NCI-H748 (cell line): ENCODE measurements around the gene PCDH12.
A peak's percentile ranks its signal among the peaks of the same experiment; 100 is the strongest.

Experiments
- DNase-seq: peaks from one replicate; lab custom pipeline; 2025; ENCODE audit not compliant: unreplicated experiment; lab: John Stamatoyannopoulos, UW

The PCDH12 gene

DNA sequence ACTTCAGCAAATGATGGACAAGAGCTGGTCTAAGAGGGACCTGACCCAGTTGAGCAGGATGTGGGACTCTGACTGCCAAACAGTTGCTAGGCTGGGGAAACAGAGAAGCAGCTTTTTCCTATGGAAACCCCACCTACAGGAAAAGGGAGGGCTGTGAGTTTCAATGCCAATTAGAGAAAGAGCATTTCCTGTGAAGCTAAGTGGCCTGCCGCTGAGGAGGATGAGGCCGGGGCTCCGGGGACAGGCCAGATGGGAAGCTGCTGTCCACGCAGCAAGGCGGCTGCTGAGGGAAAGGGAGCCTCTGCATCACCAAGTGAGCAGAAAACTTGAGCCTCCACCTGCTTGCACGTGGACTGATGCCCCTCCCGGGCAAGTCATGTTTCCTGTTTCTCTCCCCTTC, at the start of gene PCDH12:
PCDH12 (minus strand) TSS at position 90 of the 400 bp plus-strand sequence. CDS start 351 bp downstream, outside the sequence.
- peak; percentile 42 for DNase-seq

- no peak for DNase-seq
These were observed 49.2 kb upstream of the PCDH12 start for GRCh38 chr5:142007237-142007544.

- DNase-seq: no peak
These were observed 48.6 kb upstream of the PCDH12 start for GRCh38 chr5:142006363-142007236.

GRCh38 chr5:142003266-142003800, 45.3 kb upstream of the PCDH12 start:
- no peak for DNase-seq

GRCh38 chr5:142000704-142001484, 42.9 kb upstream of the PCDH12 start:
- DNase-seq: peak; percentile 5

GRCh38 chr5:142000173-142000572, 42.2 kb upstream of the PCDH12 start:
- DNase-seq: no peak

DNA sequence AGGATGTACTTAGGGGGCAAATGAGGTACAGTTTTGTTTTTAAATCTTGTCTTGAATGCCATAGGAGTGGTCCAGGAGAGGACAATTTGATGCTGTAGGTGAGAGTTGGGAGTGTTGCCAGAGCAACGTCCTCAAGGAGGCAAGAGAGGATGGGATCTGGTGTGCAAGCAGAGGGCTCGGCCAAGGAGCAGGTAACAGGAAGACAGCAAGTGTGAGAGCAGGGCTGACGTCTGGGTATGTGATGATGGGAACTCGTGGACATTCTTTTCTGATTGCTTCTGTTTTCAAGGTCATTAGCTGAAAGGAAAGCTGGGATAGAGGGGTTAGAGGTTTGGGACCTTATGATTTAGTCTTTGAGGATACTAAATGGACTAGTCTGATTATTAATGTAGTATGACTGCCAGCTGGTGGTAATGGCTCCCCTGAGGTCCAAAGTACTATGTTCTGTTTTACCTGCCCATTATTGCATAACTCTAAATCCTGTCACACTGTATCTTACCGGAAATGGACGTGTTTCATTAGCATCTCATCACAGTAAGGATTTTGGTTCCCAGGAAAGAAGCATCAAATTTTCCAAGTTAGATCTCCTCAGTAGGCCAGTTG, 39.5 kb upstream of the PCDH12 start:
- no peak for DNase-seq

DNA sequence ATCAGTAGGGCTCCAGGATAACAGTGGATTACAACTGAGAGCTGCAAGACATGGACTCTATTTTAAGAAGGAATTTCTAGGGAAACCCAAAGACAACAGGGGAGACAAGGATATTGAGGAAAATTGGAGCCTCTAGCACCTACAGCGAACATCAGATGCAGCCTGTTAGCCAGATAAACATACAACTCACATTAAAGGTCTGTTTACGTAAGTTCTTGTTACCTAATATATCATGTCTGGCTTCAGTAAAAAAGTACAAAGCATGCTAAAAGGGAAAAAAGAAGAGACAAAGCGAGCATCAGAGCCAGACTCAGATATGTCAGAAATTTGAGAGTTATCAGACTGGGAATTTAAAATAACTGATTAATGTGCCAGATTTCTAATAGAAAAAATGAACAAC, 37.7 kb upstream of the PCDH12 start:
- DNase-seq: no peak

DNA sequence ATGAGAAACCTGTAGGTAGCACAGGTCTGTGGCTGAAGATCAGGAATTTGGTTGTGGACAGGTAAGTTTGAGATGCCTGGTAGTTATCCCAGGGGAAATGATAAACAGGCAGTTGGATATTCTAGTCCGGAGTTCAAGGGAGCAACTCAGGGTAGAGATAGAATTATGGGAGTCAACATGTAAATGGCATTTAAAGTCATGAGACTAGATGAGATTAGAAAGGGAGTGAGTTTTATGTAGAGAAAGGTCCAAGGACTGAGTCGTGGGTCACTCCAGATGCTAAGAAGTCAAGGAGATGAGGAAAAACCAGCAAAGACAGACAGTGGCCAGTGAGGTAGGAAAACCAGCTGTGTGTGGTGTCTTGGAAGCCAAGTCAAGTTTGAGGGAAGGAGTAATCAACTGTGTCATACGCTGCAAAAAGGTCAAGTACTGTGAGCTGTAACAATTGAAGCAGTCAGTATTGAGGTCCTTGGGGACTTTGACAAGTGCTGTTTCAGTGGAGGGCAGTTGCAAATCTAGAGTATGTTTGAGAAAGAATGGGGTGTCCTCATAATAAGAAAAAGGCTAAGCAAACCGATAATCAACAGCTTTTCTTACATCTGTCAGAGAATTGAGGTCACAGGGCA, 36.6 kb upstream of the PCDH12 start:
- DNase-seq: no peak

- DNase-seq: peak; percentile 59
These were observed 34.5 kb upstream of the PCDH12 start for GRCh38 chr5:141992349-141992963.

DNA sequence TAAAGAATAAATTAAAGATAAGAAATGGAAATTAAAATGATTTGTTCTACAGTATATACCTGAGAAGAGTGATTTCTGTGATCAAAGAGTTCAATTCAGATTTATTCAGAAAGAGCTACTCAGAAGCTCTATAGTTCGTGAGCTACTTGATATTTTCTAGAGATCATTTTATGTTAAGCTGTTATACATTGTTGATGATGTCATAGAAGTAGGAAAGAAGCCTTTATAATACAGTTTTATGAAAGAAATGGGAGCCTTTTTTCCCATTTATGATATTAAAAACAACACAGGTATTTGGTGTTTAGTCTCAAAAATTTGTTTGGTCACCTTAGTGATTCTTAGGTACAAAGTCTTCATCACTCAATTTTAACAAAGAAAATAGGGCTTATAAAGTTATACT, 31.7 kb upstream of the PCDH12 start:
- DNase-seq: no peak

DNA sequence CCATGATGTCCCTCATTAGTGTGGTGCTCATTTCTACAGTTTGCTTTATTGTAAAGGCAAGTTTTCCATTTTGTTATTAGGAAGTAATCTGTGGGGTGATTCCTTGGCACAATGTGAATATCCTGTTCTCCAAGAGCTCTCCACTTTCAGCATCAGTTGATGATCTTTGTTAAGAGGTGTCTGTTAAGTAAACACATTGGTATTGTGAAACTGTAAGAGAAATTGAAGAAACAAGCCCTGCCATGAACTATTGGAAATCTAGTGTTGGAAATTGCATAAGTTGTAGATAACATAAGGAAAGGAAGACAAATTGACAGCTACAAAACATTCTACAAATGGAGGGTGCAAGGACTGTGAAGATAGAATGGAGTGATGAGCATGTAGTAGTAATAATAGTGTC, 28.1 kb upstream of the PCDH12 start:
- DNase-seq: no peak

GRCh38 chr5:141982626-141983025, 24.6 kb upstream of the PCDH12 start:
- DNase-seq: no peak

DNA sequence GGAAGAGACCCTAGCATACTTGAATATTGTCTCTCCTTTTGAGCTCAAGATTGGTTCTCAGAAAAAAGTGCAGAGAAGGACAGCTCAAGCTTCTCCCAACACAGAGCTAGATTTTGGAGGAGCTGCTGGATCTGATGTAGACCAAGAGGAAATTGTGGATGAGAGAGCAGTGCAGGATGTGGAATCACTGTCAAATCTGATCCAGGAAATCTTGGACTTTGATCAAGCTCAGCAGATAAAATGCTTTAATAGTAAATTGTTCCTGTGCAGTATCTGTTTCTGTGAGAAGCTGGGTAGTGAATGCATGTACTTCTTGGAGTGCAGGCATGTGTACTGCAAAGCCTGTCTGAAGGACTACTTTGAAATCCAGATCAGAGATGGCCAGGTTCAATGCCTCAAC, 20.4 kb upstream of the PCDH12 start:
- DNase-seq: no peak

GRCh38 chr5:141976176-141976575, 18.2 kb upstream of the PCDH12 start:
- DNase-seq: no peak

- DNase-seq: no peak
These were observed 16.0 kb upstream of the PCDH12 start for GRCh38 chr5:141973871-141974595.

DNA sequence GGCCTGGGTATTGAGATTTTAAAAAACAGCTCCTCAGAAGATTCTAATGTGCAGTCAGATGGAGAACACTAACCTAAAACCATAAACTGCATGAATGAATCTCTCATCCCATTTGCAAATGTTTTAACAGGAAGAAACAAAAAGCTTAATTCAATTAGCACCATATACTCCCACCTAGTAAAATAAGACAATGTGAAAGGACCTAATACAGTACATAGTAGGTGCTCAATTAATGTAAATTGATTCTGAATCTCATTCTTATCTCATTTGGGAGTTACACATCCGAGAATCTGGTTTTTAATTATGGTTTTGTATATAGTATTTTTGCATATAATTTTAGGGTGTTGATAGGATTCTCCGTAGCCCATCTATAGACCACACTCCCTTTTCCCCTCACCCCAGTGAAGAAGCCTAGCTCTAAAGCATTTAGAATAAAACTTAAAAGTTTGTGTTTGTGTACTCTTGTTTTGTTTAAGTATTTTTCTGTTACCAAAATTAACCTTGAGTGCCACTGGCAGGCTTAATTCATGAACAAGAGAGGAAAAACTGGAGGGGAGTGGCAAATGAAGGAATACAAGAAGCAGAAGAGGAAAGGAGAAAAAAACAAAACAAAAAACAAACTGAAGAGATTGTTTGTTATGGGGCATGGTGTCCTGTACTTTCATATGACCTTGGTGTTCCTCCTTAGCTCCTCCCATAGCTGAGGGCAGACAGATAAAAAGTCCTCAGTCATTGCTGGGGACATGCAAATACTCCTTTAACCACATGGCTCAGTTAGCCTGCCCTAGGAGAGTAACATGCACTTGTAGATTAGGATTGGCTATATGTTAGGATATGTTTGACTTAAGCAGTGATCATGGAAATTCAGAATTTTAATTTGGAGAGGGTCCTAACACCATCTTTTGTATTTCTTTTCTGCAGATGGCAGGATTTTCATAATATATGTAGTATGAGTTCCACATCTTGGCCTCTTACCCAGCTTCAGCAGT, 12.1 kb upstream of the PCDH12 start:
- no peak for DNase-seq

- DNase-seq: peak; percentile 91
These were observed 11.1 kb upstream of the PCDH12 start, which contains the start of gene RNF14 for GRCh38 chr5:141968914-141969608. Gene RNF14 (plus strand): TSS chr5:141969105. CDS start chr5:141973589, 4,484 bp downstream.
